Ishikawa (cell line): Measurements from ENCODE around the gene PHF8.

Experiments used
- CEBPB ChIP-seq: IDR thresholded peaks from 2 replicates; pipeline ENCODE4 v1.6.1; 2012
- CREB1 ChIP-seq: IDR thresholded peaks from 2 replicates; pipeline ENCODE4 v1.6.1; 2012; ENCODE audit warnings: low read depth
- EGR1 ChIP-seq: IDR thresholded peaks from 2 replicates; pipeline ENCODE4 v1.6.1; 2012
- EP300 ChIP-seq: IDR thresholded peaks from 2 replicates; pipeline ENCODE4 v1.6.1; 2012; ENCODE audit warnings: borderline replicate concordance
- FOXM1 ChIP-seq: IDR thresholded peaks from 2 replicates; pipeline ENCODE4 v1.6.1; 2012; ENCODE audit warnings: low read depth, borderline replicate concordance
- NFIC ChIP-seq: IDR thresholded peaks from 2 replicates; pipeline ENCODE4 v1.6.1; 2012
- RAD21 ChIP-seq: IDR thresholded peaks from 2 replicates; pipeline ENCODE4 v1.6.1; 2012; ENCODE audit warnings: low read depth
- REST ChIP-seq: IDR thresholded peaks from 2 replicates; pipeline ENCODE4 v1.6.1; 2012; ENCODE audit warnings: low read depth, mild to moderate bottlenecking
- TAF1 ChIP-seq: IDR thresholded peaks from 2 replicates; pipeline ENCODE4 v1.6.1; 2012; ENCODE audit warnings: low read depth, mild to moderate bottlenecking
- TCF12 ChIP-seq: IDR thresholded peaks from 2 replicates; pipeline ENCODE4 v1.6.1; 2012; ENCODE audit warnings: low read depth
- TEAD4 ChIP-seq: IDR thresholded peaks from 2 replicates; pipeline ENCODE4 v1.6.1; 2012
- YY1 ChIP-seq: IDR thresholded peaks from 2 replicates; pipeline ENCODE4 v1.6.1; 2012; ENCODE audit warnings: low read depth
- ZBTB7A ChIP-seq: IDR thresholded peaks from 2 replicates; pipeline ENCODE4 v1.6.1; 2012; ENCODE audit warnings: low read depth
- TF ChIP-seq, protein P1 (sequence below): IDR thresholded peaks from 2 replicates; pipeline ENCODE4 v1.6.1; 2012
- TF ChIP-seq, protein P2 (sequence below): IDR thresholded peaks from 2 replicates; pipeline ENCODE4 v1.6.1; 2012

The PHF8 gene

GRCh38 chrX:53939127-53939526, 105.1 kb downstream of the PHF8 start:
- TF ChIP-seq YY1 (no peak), RAD21 (no peak), EGR1 (no peak)

GRCh38 chrX:53930515-53931380, 113.5 kb downstream of the PHF8 start:
- TF ChIP-seq, protein P1, sequence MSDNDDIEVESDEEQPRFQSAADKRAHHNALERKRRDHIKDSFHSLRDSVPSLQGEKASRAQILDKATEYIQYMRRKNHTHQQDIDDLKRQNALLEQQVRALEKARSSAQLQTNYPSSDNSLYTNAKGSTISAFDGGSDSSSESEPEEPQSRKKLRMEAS = no peak

- no peak for TF ChIP-seq NFIC
- TF ChIP-seq, protein P1 = no peak
- no peak for TF ChIP-seq TAF1
- TF ChIP-seq CEBPB = no peak
Measured at GRCh38 chrX:53926030-53926429, 118.2 kb downstream of the PHF8 start.

- TF ChIP-seq RAD21 (no peak), YY1 (no peak), TEAD4 (no peak), CEBPB (no peak), CREB1 (no peak), ZBTB7A (no peak), REST (no peak), TAF1 (no peak), FOXM1 (no peak), EGR1 (no peak), TCF12 (no peak), NFIC (no peak), EP300 (no peak)
- TF ChIP-seq, protein P1 = no peak
- TF ChIP-seq, protein P2, sequence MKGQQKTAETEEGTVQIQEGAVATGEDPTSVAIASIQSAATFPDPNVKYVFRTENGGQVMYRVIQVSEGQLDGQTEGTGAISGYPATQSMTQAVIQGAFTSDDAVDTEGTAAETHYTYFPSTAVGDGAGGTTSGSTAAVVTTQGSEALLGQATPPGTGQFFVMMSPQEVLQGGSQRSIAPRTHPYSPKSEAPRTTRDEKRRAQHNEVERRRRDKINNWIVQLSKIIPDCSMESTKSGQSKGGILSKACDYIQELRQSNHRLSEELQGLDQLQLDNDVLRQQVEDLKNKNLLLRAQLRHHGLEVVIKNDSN = no peak
Measured at GRCh38 chrX:53918702-53919101, 125.6 kb downstream of the PHF8 start.

DNA sequence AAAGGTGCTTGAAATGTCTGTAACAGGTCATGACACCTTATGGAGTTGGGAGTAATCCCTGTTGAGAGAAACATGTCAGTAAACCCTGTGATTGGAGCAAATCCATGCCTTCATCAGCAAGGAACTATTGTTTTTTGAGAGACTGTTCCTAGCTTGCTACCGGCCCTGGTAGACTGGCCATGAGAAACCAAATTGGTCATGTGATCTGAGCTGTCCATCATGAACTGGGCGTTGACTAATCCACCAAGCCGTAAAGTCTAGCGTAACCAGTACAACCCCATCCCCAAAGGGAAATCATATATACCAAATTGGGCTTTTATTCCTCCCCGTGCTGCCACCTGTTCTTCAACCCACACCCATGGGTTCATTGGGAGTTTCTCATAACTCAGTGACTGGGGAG, 143.7 kb downstream of the PHF8 start:
- TF ChIP-seq CREB1 = no peak
- TF ChIP-seq ZBTB7A = no peak
- TF ChIP-seq YY1 = no peak
- TF ChIP-seq TEAD4 = no peak
- TF ChIP-seq, protein P2 = no peak
- TF ChIP-seq EP300 = no peak
- no peak for TF ChIP-seq REST
- no peak for TF ChIP-seq FOXM1
- TF ChIP-seq EGR1 = no peak
- TF ChIP-seq, protein P1 = no peak
- TF ChIP-seq CEBPB = no peak
- TF ChIP-seq TCF12 = no peak
- TF ChIP-seq TAF1 = no peak
- no peak for TF ChIP-seq RAD21
- no peak for TF ChIP-seq NFIC

- TF ChIP-seq ZBTB7A = no peak
- no peak for TF ChIP-seq REST
- no peak for TF ChIP-seq FOXM1
- TF ChIP-seq TCF12 = no peak
- no peak for TF ChIP-seq YY1
Measured at GRCh38 chrX:53895270-53895669, 149.0 kb downstream of the PHF8 start.
